ENCODE results near the gene CAVIN2. TPM values are rescaled to one million over a fixed set of nuclear protein-coding genes. Genes with fewer than 3 reads are reported as not detected.

CAVIN2 gene
- total RNA-seq, 1 experiment from 2014 or later: not detected

GRCh38 chr2:191864628-191865374 lies 17.9 kb upstream of the CAVIN2 start:
- Histone ChIP-seq H3K4me3 (ENCODE audit: low read depth, low read length) (no peak overlapping the region), H3K4me1 (peaks cover 21% of the 10 kb centered on the region), H3K27me3 (replicated peaks; ENCODE audit: control insufficient read depth, insufficient read depth, low read length) (no peaks in the 10 kb centered on the region), H3K36me3 (ENCODE audit: control insufficient read depth, insufficient read depth, low read length) (no peaks in the 10 kb centered on the region), H3K9me3 (peaks cover 7% of the 10 kb centered on the region; the same call in 1 of the 2 replicates)
- DNase-seq: no peak
- POLR2A ChIA-PET: no interaction called here
- no peaks in the 10 kb centered on the region for H3K27me3 Mint-ChIP-seq (ENCODE audit: insufficient read depth, unreplicated experiment)
- peaks cover 4% of the 10 kb centered on the region for H3K36me3 Mint-ChIP-seq (ENCODE audit: insufficient read depth, unreplicated experiment)
- no peaks in the 10 kb centered on the region for H3K9me3 Mint-ChIP-seq (ENCODE audit: unreplicated experiment)
- H3K4me1 Mint-ChIP-seq (ENCODE audit: low read depth, unreplicated experiment): peaks cover 18% of the 10 kb centered on the region
- H3K27ac Mint-ChIP-seq (ENCODE audit: unreplicated experiment): no peak overlapping the region
- TF ChIP-seq CTCF (IDR thresholded peaks at IDR 0.05; ENCODE audit: insufficient read depth in 1 of 2, low read depth in 1 of 2, low read length in 1 of 2, severe bottlenecking in 1 of 2, unreplicated experiment in 1 of 2): no peak
- no TSS peak for BruUV-seq (replicated peaks)
- CTCF ChIA-PET: no interaction called here
- H3K4me3 Mint-ChIP-seq (ENCODE audit: unreplicated experiment): no peak overlapping the region
- intact Hi-C loops (cut with micrococcal nuclease; ENCODE audit: unreplicated experiment): loop anchor here (5.0 kb wide), 3 partner anchors 112 to 298 kb away; no protein-coding TSS in a partner anchor

- Mint-ChIP-seq H3K9me3 (ENCODE audit: unreplicated experiment) (no peaks in the 10 kb centered on the region), H3K4me1 (ENCODE audit: low read depth, unreplicated experiment) (peaks cover 18% of the 10 kb centered on the region), H3K4me3 (ENCODE audit: unreplicated experiment) (no peak overlapping the region), H3K27me3 (ENCODE audit: insufficient read depth, unreplicated experiment) (no peaks in the 10 kb centered on the region), H3K36me3 (ENCODE audit: insufficient read depth, unreplicated experiment) (peaks cover 2% of the 10 kb centered on the region), H3K27ac (ENCODE audit: unreplicated experiment) (no peak overlapping the region)
- Histone ChIP-seq H3K9me3 (peaks cover 7% of the 10 kb centered on the region; the same call in 1 of the 2 replicates), H3K4me1 (peaks cover 19% of the 10 kb centered on the region), H3K27me3 (replicated peaks; ENCODE audit: control insufficient read depth, insufficient read depth, low read length) (no peaks in the 10 kb centered on the region), H3K4me3 (ENCODE audit: low read depth, low read length) (no peak overlapping the region), H3K36me3 (ENCODE audit: control insufficient read depth, insufficient read depth, low read length) (no peaks in the 10 kb centered on the region)
- TF ChIP-seq CTCF (IDR thresholded peaks at IDR 0.05; ENCODE audit: insufficient read depth in 1 of 2, low read depth in 1 of 2, low read length in 1 of 2, severe bottlenecking in 1 of 2, unreplicated experiment in 1 of 2): no peak
- ChIA-PET CTCF (no interaction called here), POLR2A (no interaction called here)
- DNase-seq: no peak
- intact Hi-C loops (cut with micrococcal nuclease; ENCODE audit: unreplicated experiment): no loop called here
- no TSS peak for BruUV-seq (replicated peaks)
Observed at GRCh38 chr2:191863988-191864387, 17.1 kb upstream of the CAVIN2 start.

GRCh38 chr2:191862156-191862775 lies 15.4 kb upstream of the CAVIN2 start:
- DNase-seq: no peak
- H3K4me3 Mint-ChIP-seq (ENCODE audit: unreplicated experiment): no peak overlapping the region
- intact Hi-C loops (cut with micrococcal nuclease; ENCODE audit: unreplicated experiment): no loop called here
- no peak for TF ChIP-seq CTCF (IDR thresholded peaks at IDR 0.05; ENCODE audit: insufficient read depth in 1 of 2, low read depth in 1 of 2, low read length in 1 of 2, severe bottlenecking in 1 of 2, unreplicated experiment in 1 of 2)
- H3K4me3 ChIP-seq (ENCODE audit: low read depth, low read length): no peak overlapping the region
- no peaks in the 10 kb centered on the region for H3K27me3 ChIP-seq (replicated peaks; ENCODE audit: control insufficient read depth, insufficient read depth, low read length)
- peaks cover 12% of the 10 kb centered on the region for H3K4me1 ChIP-seq
- H3K27me3 Mint-ChIP-seq (ENCODE audit: insufficient read depth, unreplicated experiment): no peaks in the 10 kb centered on the region
- H3K4me1 Mint-ChIP-seq (ENCODE audit: low read depth, unreplicated experiment): peaks cover 12% of the 10 kb centered on the region
- H3K36me3 Mint-ChIP-seq (ENCODE audit: insufficient read depth, unreplicated experiment): no peaks in the 10 kb centered on the region
- CTCF ChIA-PET: no interaction called here
- H3K36me3 ChIP-seq (ENCODE audit: control insufficient read depth, insufficient read depth, low read length): no peaks in the 10 kb centered on the region
- H3K9me3 ChIP-seq: peaks cover 7% of the 10 kb centered on the region; the same call in 1 of the 2 replicates
- BruUV-seq (replicated peaks): no TSS peak
- H3K27ac Mint-ChIP-seq (ENCODE audit: unreplicated experiment): no peak overlapping the region
- POLR2A ChIA-PET: no interaction called here
- no peaks in the 10 kb centered on the region for H3K9me3 Mint-ChIP-seq (ENCODE audit: unreplicated experiment)
